Activated CD8-positive, alpha-beta memory T cell treated with anti-CD3 and anti-CD28 coated beads, Interleukin-2, amount 50 U/mL, for 1 hour (primary cell): ENCODE results near the gene LRIG2.
"Not testable (repeated sequence)": the region's sequence is repeated elsewhere in the genome, so short reads cannot be mapped to it uniquely, and the experiment has no call there.

Source experiments
- DNase-seq: peaks from one replicate; pipeline ENCODE4 v3.0.0-alpha.2; 2020; ENCODE audit errors: extremely low read depth

Gene LRIG2

DNA sequence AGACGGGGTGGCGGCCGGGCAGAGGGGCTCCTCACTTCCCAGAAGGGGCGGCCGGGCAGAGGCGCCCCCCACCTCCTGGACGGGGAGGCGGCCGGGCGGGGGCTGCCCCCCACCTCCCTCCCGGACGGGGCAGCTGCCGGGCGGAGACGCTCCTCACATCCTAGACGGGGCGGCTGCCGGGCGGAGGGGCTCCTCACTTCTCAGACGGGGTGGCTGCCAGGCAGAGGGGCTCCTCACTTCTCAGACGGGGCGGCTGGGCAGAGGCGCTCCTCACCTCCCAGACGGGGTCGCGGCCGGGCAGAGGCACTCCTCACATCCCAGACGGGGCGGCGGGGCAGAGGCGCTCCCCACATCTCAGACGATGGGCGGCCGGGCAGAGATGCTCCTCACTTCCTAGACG lies 9.5 kb upstream of the LRIG2 start:
- not testable (repeated sequence) for DNase-seq

GRCh38 chr1:113072141-113072756 lies 749 bp upstream of the LRIG2 start:
- DNase-seq: no peak

DNA sequence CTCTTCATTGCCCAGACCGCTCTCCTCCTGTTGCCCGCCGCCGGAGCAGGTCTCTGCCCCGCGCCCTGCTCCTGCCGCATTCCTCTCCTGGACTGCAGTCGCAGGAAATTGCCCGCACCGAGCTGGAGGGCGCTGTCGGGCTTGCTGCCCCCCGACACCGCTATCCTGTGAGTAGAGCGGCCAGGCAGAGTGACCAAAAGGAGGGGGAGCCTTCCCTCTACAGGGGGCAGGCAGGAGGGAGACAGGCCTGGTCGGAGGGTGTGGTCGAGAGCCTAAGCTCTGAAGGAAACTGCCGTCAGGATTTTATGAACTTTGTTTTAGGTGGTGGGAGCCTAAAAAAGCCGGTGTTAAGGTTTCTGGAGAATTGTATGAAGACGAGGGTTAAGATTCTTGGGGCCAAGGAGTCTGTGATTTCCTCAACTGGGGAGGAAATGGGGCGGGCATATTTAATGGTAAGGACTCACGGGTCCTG lies 517 bp downstream of the LRIG2 start:
- DNase-seq: no peak

DNA sequence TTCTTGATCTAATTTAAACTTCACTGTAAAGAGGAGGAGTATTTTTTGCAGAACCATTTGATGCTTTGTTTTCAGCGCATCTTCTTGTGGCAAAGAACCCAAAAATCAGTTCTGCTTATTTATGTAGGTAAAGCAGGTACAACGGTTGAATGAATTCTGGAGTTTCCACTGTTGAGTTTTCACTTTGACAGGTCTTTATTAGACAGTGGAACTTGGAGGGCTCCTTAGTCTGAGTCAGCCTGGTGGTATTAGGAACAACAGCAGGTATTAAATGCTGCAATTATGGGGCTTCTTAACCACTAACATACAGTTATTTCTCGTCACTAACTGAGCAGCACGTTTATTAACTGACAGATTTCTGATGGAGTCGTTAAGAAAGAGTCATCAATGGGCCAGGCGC lies 1.2 kb downstream of the LRIG2 start:
- no peak for DNase-seq

DNA sequence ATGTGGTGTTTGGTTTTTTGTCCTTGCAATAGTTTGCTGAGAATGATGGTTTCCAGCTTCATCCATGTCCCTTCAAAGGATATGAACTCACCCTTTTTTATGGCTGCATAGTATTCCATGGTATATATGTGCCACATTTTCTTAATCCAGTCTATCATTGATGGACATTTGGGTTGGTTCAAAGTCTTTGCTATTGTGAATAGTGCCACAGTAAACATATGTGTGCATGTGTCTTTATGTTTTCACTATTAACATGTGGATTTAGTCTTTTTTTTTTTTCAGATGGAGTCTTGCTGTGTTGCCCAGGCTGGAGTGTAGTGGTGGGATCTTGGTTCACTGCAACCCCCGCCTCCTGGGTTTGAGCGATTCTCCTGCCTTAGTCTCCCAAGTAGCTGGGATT lies 5.0 kb downstream of the LRIG2 start:
- DNase-seq: not testable (repeated sequence)

DNA sequence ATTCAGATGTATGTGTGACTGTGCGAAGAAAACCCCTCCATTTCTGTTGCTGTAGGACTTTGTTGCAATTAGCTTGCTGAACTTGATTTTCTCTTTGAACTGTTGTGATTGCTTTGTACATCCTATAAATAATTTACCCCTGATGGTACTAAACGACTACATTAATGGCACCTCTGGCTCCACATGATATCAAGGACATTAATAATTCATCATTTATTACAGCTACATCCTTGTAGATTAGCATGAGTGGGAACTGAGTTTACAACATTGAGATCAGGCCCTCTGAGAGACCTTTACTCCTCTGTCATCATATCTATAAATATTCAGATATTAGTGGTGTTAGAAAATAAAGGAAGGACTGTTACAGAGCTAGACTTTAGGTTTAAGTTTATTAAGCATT lies 13.5 kb downstream of the LRIG2 start:
- DNase-seq: no peak

- DNase-seq: no peak
Observed at GRCh38 chr1:113088972-113089371, 16.0 kb downstream of the LRIG2 start.

DNA sequence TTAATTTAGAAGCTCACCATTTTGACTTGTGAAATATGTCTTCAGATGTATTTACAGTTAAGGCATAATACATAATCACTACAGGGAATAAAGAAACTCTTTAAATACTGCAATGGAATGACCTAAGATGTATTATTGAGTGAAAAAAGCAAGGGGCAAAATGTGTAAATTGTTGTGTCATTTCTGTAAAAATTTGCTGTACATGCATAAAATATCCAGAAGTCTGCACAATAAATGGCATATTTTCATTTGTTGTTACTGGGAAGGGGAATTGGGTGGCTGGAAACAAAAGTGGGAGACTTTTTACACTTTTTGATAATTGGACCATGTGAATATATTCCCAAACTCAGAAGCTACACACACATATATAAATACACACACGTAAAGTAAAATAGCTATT lies 17.1 kb downstream of the LRIG2 start:
- no peak for DNase-seq

DNA sequence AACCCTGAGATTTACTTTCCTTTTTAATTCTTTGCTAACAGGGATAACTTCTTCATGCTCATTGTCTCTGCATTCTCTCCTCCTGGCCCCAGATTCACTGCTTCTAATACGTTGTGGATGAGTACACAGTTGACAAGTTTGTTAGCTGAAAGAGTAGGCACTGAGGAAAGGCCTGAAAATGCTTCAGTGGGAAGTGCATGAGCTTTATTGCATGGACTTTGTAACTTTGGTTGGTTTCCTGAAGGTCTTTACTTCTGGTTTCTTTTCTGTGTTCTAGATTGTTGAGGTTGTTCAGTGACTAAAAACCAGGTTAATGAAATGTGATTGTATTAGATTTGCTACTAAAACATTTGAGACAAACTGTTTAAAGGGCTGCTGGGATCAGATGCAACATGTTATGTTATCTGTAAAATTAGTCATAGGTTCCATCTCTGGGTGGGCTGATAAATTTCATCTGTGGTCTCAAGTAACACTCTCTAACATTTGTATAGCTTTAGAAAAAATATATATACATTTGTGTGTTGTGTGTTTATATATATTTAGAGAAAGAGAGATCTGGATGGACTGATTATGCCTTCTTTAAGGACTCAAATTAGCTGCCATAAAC lies 19.1 kb downstream of the LRIG2 start:
- no peak for DNase-seq

DNA sequence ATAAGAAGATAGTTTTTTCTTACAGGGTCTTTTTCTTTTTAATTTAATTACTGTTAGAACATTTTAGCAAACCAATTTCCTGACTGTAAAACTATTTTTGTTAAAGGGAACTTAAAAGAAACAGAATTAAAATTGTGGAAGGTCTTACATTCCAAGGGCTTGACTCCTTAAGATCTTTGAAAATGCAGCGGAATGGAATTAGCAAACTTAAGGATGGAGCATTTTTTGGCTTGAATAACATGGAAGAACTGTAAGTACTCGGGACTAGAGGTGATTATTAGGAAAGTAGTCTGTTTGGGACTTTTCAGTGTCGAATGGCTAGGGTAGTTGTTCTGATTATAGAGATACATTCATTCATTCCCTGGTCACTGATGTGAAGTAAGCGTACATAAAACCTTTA lies 21.5 kb downstream of the LRIG2 start:
- DNase-seq: no peak

- no peak for DNase-seq
Observed at GRCh38 chr1:113095790-113096455, 22.9 kb downstream of the LRIG2 start.

DNA sequence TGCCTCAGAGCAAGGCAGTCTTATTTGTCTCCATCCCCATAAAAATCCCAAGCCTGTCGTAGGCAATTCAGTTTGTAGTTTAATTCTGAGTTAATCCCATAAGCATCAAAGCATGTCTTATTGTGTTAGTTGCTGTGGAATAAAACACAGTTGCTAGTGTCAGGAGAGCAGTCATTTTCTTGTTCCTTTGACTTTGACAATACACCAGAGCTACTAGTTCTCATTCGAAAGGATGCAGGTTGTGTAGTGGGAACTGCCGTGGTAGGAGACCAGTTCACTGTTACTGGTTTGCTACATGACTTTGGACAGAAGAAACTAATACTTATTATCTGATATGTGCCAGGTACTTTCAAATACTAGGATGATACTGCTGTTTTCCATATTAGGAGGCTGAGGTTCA lies 23.5 kb downstream of the LRIG2 start:
- DNase-seq: no peak

DNA sequence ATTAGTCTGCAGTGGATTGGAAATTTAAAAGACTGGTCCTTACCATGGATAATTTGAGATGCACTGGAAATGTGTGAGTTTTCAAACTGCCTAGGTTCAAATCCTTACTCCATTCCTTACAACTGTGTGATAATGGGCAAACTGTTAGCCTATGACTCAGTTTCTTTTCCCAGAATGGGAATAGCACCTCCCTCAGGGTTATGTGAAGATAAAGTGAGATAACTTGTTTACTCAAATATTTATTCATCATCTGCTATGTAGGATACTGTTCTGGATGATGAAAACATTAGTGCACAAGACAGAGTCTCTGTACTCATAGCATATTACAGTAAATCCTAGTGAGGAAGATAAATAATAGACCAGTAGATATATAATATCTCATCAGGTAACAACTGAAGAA lies 28.6 kb downstream of the LRIG2 start:
- DNase-seq: no peak

DNA sequence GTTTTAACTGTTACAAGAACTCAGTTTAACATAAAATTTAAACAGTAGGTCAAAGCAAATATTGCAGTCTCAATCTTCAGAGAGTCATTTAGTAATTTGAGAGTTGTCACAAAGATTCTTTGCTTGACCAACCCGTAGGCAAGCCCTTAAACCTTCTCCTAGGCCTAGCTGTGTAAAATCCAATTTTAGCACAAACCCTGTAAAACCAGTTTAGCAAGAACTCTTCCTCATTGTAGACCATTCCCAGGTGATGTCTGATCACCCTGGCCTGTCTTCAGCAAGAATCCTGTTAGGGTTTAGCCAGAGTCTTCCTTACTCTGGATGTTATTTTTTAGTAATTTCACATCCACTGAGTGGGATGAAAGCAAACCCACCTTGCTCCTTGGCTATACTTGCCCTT lies 30.1 kb downstream of the LRIG2 start:
- DNase-seq: no peak

DNA sequence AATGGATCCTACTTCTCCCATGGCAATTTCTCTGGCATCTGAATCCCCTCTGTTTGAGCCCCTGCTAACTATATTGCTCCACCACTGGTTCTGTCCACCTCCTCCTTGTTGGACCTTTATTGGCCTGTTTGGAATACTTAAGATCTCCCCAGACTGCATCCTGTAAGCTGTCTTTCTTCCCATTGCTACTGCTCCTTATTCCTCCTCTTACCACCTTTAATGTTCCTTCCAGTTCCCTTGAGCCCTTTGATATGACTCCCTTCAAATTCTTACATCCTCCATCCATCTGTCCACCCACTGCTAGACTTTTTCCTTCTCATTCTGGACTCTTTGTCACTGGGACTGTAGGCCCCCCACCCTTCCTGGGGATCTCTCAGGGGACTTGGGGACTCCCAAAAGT lies 31.0 kb downstream of the LRIG2 start:
- no peak for DNase-seq

GRCh38 chr1:113106910-113107309 lies 33.9 kb downstream of the LRIG2 start:
- no peak for DNase-seq

DNA sequence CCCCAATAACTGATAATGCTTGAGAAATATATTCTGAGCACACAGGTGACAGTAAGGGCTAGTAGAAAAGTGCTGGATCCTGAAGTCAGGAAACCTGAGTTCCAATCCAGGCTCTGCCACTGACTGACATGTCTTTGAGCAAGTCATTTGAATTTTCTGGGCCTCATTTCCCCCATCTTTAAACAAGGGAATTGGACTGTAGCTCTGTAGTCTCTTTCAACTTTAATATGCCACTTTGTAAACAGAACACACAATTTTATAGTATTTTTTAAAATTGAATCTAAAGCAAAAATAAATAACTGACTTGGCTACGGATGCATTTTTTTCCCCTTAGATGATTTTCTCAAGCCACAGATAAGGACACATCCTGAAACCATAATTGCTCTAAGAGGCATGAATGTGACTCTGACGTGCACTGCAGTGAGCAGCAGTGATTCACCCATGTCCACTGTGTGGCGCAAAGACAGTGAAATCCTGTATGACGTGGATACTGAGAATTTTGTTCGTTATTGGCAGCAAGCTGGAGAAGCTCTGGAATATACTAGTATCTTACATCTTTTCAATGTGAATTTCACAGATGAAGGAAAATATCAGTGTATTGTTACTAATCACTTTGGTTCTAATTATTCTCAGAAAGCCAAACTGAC lies 37.0 kb downstream of the LRIG2 start:
- DNase-seq: no peak

DNA sequence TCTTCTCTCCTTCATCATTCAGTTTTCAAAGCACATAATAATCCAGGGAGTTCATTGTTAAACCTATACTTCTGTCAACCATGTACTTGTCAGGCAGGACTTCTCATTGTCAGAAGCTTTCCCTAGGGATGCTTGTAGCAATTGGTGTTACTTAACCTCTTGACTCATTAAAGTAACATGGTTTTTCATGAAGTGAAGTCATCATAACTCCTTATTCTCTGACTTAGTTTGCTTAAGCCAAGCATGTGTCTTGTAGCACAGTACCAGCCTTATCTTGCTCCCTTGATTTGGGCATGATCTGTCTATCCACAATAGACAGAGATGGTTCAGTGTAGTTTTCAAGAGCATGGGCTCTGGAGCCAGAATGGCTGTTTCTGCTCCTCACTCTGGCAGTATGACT lies 45.3 kb downstream of the LRIG2 start:
- DNase-seq: no peak

DNA sequence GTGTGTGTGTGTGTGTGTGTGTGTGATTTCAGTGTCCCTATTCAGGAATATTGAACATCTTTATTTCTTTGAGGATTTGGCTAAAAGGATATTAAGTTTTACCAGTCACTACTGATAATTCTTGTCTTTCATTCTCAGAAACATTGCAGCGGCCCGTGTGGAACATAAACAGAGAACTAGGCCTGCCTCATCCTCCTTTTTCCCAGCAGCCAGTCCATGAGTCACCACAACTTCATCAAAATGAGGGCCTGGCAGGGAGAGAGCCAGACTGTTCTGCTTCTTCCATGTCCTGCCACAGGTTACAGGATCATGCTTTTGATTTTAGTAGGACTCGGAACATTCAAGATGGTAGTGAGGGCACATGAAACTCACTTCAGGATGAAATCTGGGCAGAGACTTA lies 50.7 kb downstream of the LRIG2 start:
- no peak for DNase-seq

DNA sequence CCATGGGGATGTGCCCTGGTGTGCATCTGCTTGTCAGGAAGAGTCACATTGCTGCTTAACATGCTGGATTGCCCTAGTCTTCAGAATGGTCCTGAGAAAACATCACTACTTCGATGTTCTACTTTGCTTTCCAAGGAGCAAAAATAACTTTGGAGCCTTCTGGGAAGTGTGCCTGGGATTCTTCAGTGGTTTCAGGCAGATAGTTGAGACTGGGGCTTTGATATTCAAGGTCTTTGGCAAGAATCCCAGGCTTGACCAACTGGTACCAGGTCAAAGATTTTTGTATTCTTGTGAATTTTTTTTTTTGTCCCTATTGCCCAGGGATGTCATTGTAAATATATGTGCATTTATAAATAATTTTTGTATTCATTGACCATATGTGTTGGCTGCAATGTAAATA lies 51.4 kb downstream of the LRIG2 start:
- DNase-seq: no peak

GRCh38 chr1:113125517-113125916 lies 52.5 kb downstream of the LRIG2 start:
- DNase-seq: no peak

DNA sequence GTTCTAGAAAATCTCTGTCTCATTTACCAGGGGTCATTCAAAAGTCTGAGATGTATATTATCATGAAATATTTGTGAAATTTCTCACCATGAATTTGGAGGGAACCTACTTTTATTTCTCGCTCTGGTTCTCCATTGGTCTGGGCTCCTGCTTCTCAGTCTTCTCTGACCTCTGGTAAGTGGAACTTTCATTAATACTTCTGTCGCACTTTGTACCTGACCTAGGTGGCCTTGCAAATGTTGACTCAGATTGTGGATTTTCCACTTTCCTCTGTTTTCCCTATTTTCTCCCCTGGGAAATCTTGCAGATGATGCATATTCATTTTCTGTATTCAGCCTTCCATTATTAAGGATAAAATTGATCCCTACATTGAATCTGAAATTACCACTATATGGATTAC lies 53.2 kb downstream of the LRIG2 start:
- DNase-seq: no peak

- no peak for DNase-seq
Observed at GRCh38 chr1:113128116-113128515, 55.1 kb downstream of the LRIG2 start.
